Prostate gland (tissue), 2 donors: Measurements from ENCODE around the gene SGCA.

ENCODE experiments used
- POLR2AphosphoS5 ChIP-seq: sonication (generic); formaldehyde crosslinking; IDR thresholded peaks from one replicate; pipeline ENCODE4 v1.6.1; 2017; ENCODE audit warnings: antibody characterized with exemption
- TF ChIP-seq, protein P1 (sequence below), 4 experiments: fragments of 200-600 bp in 2 of 4; fragments of 450-650 bp in 2 of 4; sonication (generic) in 2 of 4; IDR thresholded peaks; 1 replicate in 3 of 4; 2 replicates in 1 of 4; pipeline ENCODE4 v1.5.1; 2016 to 2019; ENCODE audit warnings: antibody characterized with exemption in 4 of 4, mild to moderate bottlenecking in 2 of 4, moderate library complexity in 2 of 4

DNA sequence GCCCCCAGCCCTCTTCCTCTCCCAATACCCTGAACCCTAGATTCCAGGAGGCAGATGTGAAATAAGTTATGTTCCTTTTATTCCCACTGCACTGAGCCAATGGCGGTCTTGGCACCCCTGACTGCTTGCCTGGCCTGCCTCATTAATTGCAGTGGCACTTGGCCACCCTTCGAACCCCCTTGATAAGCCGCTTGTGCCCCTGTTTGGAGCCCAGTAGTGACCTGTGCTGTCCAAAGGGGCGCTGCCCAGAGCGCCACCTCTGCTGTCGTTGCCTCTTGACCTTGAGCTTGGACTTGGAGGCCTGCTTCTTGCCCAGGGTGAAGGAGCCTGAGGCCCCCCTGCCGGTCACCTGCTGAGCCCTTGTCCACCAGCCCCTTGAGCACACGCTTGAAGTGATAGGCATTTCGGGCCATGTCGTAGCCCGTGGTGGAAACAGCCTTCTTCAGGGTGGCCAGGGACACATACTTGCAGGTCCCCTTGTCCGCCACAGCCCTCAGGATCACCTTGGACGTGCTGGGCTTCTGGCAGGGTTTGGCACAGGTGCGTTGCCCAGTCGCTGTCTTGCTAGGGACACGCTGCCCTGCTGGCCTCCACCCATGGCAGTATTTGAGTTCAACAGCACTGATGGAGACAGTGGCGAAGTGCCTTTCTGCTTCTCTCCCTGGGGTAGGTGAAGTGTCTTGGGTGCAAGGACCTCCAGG lies 5.7 kb downstream of the SGCA start:
- TF ChIP-seq, protein P1, sequence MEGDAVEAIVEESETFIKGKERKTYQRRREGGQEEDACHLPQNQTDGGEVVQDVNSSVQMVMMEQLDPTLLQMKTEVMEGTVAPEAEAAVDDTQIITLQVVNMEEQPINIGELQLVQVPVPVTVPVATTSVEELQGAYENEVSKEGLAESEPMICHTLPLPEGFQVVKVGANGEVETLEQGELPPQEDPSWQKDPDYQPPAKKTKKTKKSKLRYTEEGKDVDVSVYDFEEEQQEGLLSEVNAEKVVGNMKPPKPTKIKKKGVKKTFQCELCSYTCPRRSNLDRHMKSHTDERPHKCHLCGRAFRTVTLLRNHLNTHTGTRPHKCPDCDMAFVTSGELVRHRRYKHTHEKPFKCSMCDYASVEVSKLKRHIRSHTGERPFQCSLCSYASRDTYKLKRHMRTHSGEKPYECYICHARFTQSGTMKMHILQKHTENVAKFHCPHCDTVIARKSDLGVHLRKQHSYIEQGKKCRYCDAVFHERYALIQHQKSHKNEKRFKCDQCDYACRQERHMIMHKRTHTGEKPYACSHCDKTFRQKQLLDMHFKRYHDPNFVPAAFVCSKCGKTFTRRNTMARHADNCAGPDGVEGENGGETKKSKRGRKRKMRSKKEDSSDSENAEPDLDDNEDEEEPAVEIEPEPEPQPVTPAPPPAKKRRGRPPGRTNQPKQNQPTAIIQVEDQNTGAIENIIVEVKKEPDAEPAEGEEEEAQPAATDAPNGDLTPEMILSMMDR (IDR thresholded peaks at IDR 0.05), result no peak
- TF ChIP-seq POLR2AphosphoS5, result no peak
